Measurements from ENCODE around the gene POR.
"Not testable (repeated sequence)": the region's sequence is repeated elsewhere in the genome, so short reads cannot be mapped to it uniquely, and the experiment has no call there.

The POR gene

GRCh38 chr7:75885036-75885435 is 29.9 kb upstream of the POR start:
- no peak for DNase-seq

DNA sequence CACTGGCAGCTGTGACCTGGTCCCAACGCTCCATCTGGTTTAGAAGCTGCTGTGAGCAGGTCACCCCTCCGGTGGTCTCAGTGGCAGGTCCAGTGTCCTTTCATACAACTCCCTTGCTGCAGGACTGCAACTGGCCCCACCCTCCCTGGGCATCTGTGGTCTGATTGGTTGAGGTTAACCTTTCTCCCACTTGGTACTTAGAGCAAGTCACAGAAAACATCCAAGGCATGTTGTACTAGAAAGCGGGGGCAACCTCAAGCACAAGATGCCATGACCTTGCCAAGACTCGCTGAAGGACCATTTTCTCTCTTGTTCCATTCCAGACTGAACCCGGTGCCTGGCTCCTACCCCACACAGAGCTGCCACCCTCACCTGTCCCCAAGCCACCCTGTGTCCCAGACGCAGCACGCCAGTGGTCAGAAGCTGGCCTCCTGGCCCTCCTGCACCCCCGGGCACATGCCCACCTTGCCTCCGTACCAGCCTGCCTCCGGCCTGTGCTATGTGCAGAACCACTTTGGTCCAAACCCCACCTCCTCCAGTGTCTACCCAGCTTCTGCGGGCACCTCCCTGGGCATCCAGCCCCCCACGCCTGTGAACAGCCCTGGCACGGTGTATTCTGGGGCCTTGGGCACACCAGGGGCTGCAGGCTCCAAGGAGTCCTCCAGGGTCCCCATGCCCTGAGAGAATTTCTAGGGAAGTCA is 27.1 kb upstream of the POR start:
- DNase-seq: no peak

- no peak for DNase-seq
These were observed 26.3 kb upstream of the POR start for GRCh38 chr7:75888464-75889222.

DNA sequence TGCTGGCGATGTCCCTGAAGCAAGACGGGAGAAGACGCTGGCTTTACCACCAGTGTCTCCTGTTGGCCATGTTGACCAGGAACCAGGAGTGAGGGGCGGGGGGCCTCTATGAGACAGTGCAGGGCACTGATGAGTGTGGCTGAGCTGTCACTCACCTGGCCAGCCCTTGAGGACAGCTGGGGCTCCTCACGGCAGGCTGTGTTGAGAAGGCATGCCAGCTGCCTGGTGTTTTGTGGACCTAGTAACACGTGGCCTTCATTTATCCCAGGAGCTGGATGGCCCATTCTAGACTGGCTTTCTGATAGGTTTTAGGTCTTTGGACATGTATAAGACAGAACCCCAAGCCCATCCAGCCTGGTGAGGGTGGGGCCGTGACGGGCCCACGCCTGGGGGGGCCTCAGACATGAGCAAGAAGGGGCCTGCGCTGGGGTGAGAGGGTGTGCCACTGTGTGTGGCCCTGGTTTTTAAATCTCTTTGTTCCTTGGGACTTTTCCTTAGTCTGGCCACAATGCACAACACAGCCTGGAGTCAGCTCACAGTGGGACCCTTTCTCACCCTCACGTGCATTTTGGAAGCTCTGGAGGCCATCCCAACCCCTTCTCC is 25.6 kb upstream of the POR start:
- DNase-seq: no peak

- DNase-seq: no peak
These were observed 25.1 kb upstream of the POR start for GRCh38 chr7:75889826-75890225.

DNA sequence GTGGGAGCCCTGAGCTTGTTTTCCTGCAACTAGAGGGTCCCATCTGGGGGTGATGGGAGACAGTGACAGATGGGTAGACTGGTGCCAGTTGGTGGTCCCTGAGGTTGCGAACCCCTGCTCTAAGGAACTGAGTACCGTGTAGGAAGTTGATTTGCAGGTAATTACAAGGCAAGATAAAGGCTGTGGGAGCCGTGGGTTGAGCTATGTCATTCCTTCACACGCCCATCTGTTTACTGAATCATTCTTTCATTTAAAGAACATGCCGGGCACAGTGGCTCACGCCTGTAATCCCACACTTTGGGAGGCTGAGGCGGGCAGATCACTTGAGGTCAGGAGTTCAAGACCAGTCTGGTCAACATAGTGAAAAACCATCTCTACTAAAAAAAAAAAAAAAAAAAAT is 23.7 kb upstream of the POR start:
- DNase-seq: not testable (repeated sequence)

DNA sequence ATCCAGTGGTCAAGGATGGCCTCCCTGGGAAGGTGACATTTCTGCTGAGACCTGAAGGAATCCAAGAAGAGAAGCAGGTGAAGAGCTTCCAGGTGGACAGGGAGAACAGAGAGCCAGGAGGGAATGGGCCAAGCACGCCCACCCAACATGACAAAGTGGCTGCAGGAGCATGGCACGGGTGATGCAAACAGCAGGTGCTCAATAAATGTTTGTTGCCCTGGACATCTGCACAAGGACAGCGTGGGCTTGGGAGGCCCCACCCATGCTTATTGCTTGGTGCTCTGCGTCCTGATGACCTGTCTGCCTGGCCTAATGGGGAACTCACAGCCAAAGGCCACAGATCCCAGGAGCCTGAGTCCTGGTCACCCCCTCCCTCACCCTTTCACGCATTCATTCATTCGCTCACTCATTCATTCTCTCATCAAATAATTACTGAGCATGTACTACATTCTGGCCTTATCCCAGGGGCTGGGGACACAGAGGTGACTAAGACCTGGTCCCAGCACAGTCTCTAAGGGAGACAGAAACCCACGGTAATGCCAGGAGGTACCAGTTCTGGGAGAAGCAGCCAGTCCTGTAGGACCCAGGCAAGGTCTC is 23.0 kb upstream of the POR start:
- no peak for DNase-seq

GRCh38 chr7:75892634-75893272 is 22.2 kb upstream of the POR start:
- no peak for DNase-seq

DNA sequence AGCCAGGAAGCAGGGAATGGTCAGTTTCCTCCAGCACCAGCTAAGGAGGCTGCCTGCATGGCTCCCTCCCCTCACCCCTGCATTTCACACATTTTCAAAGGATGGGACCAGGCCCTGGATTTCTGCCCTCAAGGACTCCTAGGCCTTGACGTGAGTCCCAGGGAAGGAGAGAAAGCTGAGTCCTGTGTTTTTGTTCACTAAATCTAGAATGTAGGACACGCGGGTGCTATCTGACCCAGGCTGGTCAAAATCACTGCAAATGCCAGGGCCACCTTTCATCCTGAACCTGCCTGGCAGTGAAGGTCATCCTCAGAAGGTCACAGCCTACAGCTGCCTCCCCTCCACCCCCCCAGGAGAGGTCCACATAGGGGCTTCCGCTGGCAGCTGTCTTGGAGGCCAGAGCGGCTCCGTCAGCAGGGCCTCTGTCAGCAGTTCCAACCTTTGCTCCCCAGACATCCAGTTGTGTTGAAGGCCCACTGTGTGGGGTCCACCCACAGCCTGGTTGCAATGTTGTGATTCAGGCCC is 18.1 kb upstream of the POR start:
- DNase-seq: no peak

DNA sequence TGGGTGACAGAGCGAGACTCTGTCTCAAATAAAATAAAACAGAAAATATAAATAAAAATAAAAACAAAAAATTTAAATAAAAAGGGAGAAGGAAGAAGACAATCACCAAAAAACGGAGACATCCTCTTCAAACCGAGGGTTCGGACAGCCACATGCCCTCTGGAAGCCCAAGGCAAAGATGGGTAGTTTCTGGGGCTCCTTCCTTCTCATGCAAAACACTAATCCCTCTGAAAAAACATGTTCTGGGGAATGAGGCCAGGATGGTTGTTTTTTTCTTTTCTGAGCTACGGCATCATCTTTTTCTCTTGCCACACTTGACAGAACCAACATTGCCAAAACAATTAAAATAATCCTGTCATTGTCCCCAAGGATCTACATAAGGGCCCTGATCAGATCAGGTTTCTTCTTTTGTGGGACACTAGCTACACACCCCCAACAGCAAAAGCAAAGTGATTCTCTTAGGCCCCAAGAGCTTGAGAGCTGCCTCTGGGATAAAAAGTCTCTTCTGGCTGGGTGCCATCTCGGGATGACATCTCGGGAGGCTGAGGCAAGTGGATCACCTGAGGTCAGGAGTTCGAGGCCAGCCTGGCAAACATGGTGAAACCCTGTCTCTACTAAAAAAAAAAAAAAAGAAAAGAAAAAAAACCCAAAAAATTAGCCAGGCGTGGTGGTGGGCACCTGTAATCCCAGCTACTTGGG is 14.2 kb upstream of the POR start:
- DNase-seq: no peak

- no peak for DNase-seq
These were observed 9.0 kb upstream of the POR start for GRCh38 chr7:75905785-75906604.

- no peak for DNase-seq
These were observed 7.8 kb upstream of the POR start for GRCh38 chr7:75906991-75907667.

DNA sequence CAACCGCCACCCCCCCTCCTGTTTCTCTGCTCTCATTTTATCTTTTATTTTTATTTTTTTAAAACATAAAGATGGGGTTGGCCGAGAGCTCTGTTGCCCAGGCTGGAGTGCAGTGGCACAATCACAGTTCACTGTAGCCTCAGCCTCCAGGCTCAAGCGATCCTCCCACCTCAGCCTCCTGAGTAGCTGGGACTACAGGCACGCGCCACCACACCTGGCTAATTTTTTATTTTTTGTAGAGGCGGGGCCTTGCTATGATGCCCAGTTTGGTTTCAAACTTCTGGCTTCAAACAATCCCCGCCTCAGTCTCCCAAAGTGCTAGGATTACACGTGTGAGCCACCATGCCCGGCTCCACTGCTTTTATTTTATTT is 7.3 kb upstream of the POR start:
- not testable (repeated sequence) for DNase-seq

GRCh38 chr7:75909521-75910132 is 5.3 kb upstream of the POR start:
- no peak for DNase-seq

GRCh38 chr7:75911186-75911585 is 3.8 kb upstream of the POR start:
- not testable (repeated sequence) for DNase-seq

DNA sequence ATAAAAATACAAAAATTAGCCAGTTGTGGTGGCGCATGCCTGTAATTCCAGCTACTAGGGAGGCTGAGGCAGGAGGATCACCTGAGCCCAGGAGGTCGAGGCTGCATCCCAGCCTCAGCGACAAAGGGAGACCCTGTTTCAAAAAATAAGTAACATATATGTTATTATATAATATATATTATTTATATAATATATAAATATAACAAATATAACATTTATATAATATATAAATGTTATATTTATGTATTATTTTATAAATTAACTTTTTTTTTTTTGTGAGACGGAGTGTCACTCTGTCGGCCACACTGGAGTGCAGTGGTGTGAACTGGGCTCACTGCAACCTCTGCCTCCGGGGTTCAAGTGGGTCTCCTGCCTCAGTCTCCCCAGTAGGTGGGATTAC is 1.5 kb upstream of the POR start:
- no peak for DNase-seq

DNA sequence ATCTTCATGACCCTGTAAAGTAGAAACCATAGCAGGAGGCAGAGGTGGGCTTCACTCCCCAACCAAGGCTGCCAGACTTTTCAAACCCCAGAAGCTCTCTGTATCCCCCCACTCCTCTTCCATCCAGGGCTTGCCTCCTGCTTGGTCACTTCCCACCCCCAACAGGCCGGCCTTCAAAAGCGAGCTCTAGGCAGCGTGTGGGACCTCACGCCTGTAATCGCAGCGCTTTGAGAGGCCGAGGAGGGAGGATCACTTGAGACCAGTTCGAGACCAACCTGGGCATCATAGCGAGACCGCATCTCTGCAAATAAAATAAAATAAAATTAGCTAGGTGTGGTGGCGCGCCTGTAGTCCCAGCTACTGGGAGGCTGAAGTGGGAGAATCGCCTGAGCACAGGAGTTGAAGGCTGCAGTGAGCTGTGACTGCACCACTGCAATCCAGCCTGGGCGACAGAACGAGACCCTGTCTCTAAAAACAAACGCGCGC is 743 bp upstream of the POR start:
- DNase-seq: peak; percentile 53

- peak; percentile 27 for DNase-seq
These were observed 631 bp downstream of the POR start for GRCh38 chr7:75915416-75916156.

- DNase-seq: no peak
These were observed 1.3 kb downstream of the POR start for GRCh38 chr7:75916259-75916658.

All from NCI-H82 (cell line).